GM12873 (cell line): ENCODE data around the gene TNS3.

Experiments used
- CTCF ChIP-seq: IDR thresholded peaks from 2 replicates; pipeline ENCODE4 v1.5.1; 2012; ENCODE audit warnings: low read depth, mild to moderate bottlenecking, moderate library complexity, low read length, control low read depth; ENCODE audit not compliant: insufficient read depth; ENCODE audit errors: missing control alignments

Gene TNS3

GRCh38 chr7:47484923-47485639, 96.8 kb downstream of the TNS3 start:
- no peak for TF ChIP-seq CTCF

- no peak for TF ChIP-seq CTCF
Observed at GRCh38 chr7:47484457-47484856, 97.5 kb downstream of the TNS3 start.

GRCh38 chr7:47483604-47484273, 98.2 kb downstream of the TNS3 start:
- TF ChIP-seq CTCF, result no peak

GRCh38 chr7:47482013-47482875, 99.7 kb downstream of the TNS3 start:
- TF ChIP-seq CTCF, result no peak

- no peak for TF ChIP-seq CTCF
Observed at GRCh38 chr7:47481541-47482012, 100.3 kb downstream of the TNS3 start.

- no peak for TF ChIP-seq CTCF
Observed at GRCh38 chr7:47480576-47481538, 101.1 kb downstream of the TNS3 start.
